ENCODE results near the gene KCNH1. TPM values are rescaled to one million over a fixed set of nuclear protein-coding genes. Genes with fewer than 3 reads are reported as not detected.

KCNH1 gene
- total RNA-seq, 2 donors from 2014 or later, result 0.21 TPM; not detected in 1

DNA sequence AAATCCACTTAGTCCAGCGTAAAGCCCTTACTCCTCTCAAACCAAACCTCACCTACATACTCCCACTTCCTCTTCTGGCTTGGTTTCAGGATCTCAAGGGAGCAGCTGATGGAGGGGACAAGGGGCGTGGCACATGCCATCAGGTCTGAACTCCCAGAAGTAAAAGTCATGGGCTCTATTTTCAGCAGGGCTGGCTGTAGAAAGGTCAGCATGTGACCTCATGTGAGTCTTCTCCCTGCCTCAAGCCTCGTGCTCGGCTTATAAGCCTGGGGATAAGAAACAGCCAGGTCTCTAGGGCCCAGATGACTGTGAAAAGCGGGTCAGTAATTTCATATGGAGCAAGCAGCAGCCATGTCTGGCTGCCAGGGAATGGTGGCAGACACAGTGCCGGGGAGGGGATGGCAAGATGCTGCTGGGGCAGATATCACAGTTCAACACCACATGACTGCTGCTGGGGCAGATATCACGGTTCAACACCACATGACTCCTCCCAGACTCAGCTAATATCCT, 227.9 kb downstream of the KCNH1 start:
- Histone ChIP-seq H3K4me3 (no peak overlapping the region), H3K27ac (no peak overlapping the region), H3K36me3 (no peaks in the 10 kb centered on the region), H3K4me1 (ENCODE audit: control insufficient read depth in 1 of 2, low read depth in 2 of 2) (no peaks in the 10 kb centered on the region), H3K9me3 (no peaks in the 10 kb centered on the region), H3K27me3 (replicated peaks; ENCODE audit: insufficient read depth) (no peaks in the 10 kb centered on the region)
- no peak for DNase-seq (ENCODE audit: low spot score)
- no peak for ATAC-seq (ENCODE audit: insufficient number of reproducible peaks, low FRiP score, low read depth)
- TF ChIP-seq, protein P1, sequence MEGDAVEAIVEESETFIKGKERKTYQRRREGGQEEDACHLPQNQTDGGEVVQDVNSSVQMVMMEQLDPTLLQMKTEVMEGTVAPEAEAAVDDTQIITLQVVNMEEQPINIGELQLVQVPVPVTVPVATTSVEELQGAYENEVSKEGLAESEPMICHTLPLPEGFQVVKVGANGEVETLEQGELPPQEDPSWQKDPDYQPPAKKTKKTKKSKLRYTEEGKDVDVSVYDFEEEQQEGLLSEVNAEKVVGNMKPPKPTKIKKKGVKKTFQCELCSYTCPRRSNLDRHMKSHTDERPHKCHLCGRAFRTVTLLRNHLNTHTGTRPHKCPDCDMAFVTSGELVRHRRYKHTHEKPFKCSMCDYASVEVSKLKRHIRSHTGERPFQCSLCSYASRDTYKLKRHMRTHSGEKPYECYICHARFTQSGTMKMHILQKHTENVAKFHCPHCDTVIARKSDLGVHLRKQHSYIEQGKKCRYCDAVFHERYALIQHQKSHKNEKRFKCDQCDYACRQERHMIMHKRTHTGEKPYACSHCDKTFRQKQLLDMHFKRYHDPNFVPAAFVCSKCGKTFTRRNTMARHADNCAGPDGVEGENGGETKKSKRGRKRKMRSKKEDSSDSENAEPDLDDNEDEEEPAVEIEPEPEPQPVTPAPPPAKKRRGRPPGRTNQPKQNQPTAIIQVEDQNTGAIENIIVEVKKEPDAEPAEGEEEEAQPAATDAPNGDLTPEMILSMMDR (IDR thresholded peaks at IDR 0.05), result no peak

DNA sequence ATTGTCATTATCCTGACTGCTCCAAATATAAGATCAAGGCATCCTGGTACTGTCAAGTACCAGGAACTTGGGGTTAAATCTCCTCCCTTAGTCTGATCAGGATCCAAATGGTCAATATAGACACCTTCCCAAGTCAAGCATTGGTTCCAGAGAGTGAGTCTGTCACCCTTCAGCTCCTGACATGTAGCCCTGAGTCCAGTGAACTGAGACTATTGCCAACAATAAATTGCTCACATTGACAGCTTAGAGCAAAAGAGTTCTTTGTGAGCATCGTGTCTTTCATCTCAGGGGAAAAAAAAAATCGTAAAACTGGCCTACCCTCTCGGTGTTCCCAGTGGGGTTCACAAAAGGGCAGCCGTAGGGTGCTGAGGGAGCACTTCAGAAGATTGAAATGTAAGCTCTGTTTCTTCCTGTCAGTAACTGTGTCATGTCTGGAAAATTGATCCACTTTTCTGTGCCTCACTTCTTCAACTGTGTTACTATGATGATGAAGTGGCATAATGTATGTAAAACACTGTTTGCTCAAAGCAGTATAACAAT, 228.5 kb downstream of the KCNH1 start:
- H3K27me3 ChIP-seq (replicated peaks; ENCODE audit: insufficient read depth), result no peaks in the 10 kb centered on the region
- no peak overlapping the region for H3K4me3 ChIP-seq
- no peaks in the 10 kb centered on the region for H3K9me3 ChIP-seq
- ATAC-seq (ENCODE audit: insufficient number of reproducible peaks, low FRiP score, low read depth) (no peak), DNase-seq (ENCODE audit: low spot score) (no peak)
- H3K27ac ChIP-seq, result no peak overlapping the region
- no peaks in the 10 kb centered on the region for H3K4me1 ChIP-seq (ENCODE audit: control insufficient read depth in 1 of 2, low read depth in 2 of 2)
- TF ChIP-seq, protein P1 (IDR thresholded peaks at IDR 0.05), result no peak
- no peaks in the 10 kb centered on the region for H3K36me3 ChIP-seq

DNA sequence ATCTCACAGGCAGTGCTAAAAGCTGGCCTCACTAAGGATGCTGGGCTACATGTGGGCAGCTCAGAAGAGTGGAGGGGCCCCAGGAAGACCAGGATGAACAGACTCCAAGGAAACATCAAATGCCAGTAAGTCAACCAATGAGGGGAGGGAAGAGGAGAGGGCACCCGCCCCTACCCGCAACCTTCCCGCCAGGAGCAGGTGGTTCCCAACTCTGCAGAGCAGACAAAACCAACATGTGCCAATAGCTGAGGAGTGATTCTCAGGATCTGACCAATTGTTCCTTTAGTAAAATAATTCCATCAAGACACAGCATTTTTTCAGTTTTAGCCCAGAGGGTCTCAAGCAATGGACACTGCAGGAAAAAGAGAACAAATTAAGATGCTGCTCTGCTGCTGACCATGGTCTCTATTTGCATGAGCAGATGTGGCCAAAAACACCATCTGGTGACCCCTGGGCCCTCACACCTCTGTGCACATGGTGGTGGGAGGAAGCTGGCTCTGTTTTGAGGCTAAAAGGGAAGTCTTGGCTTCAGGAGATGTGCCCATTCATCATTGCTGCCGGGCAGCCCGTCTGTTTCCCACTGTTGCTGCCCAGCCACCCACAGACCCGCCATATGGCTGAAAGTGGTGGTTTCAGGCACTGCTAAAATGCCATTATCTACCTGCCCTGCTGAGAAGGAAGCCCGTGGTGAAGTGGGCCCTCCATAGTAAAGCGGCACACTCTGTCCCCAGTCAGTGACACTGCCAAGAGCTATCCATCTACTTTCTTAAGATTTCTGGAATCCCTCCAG, 231.8 kb downstream of the KCNH1 start:
- no peak for ATAC-seq (ENCODE audit: insufficient number of reproducible peaks, low FRiP score, low read depth)
- TF ChIP-seq, protein P1 (IDR thresholded peaks at IDR 0.05), result no peak
- no peaks in the 10 kb centered on the region for H3K36me3 ChIP-seq

DNA sequence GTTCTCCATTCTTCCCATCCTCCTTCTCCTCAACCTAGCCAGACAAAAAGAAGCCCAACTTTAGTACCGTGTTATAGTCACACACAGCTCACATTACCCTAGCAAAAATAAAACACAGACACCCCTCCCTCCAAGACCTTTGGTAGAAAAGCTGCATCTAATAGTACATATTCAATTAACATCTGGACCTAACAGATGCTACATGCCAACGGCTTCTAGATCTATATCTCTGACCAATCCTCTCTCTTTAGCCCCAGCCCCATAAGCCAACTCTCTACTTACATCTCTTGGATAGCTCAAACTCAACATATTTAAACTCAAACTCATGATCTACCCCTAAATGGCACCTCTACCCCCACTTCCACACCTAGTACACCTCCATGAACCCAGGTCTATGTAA, 233.1 kb downstream of the KCNH1 start:
- ATAC-seq (ENCODE audit: insufficient number of reproducible peaks, low FRiP score, low read depth) (no peak), DNase-seq (ENCODE audit: low spot score) (no peak)
- Histone ChIP-seq H3K9me3 (no peaks in the 10 kb centered on the region), H3K27me3 (replicated peaks; ENCODE audit: insufficient read depth) (no peaks in the 10 kb centered on the region), H3K4me3 (no peak overlapping the region), H3K27ac (no peak overlapping the region), H3K36me3 (no peaks in the 10 kb centered on the region), H3K4me1 (ENCODE audit: control insufficient read depth in 1 of 2, low read depth in 2 of 2) (no peaks in the 10 kb centered on the region)
- TF ChIP-seq, protein P1 (IDR thresholded peaks at IDR 0.05), result no peak

More for the DNA sequence above, 231.8 kb downstream of the KCNH1 start:
- Histone ChIP-seq H3K4me1 (ENCODE audit: control insufficient read depth in 1 of 2, low read depth in 2 of 2) (no peaks in the 10 kb centered on the region), H3K27ac (no peak overlapping the region), H3K27me3 (replicated peaks; ENCODE audit: insufficient read depth) (no peaks in the 10 kb centered on the region), H3K9me3 (no peaks in the 10 kb centered on the region), H3K4me3 (no peak overlapping the region)
- no peak for DNase-seq (ENCODE audit: low spot score)

DNA sequence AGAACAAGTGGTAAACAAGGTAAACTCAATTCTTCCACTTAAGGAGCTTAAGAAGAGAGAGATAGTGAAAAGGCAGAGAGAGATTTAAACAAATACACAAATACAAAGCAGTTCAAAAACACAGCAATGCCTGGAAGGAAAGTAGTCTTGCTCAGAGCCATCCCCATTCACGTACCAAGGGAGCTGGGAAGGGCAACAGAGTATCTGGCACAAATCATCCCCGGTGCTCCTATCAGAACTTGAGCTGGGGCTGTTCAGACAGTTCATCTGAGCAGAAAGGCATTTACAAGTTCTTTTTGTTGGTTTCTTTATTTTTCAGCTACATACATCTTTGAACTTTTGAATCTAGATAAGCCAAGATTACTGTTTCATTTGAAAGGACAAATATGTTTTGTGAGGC, 233.9 kb downstream of the KCNH1 start:
- Histone ChIP-seq H3K9me3 (no peaks in the 10 kb centered on the region), H3K4me3 (no peak overlapping the region), H3K36me3 (no peaks in the 10 kb centered on the region), H3K4me1 (ENCODE audit: control insufficient read depth in 1 of 2, low read depth in 2 of 2) (no peaks in the 10 kb centered on the region), H3K27ac (no peak overlapping the region), H3K27me3 (replicated peaks; ENCODE audit: insufficient read depth) (no peaks in the 10 kb centered on the region)
- DNase-seq (ENCODE audit: low spot score), result no peak
- no peak for ATAC-seq (ENCODE audit: insufficient number of reproducible peaks, low FRiP score, low read depth)
- TF ChIP-seq, protein P1 (IDR thresholded peaks at IDR 0.05), result no peak

Data from thoracic aorta (tissue), 2 donors.